DOHH2 (cell line): Measurements from ENCODE around the gene COX17.

ENCODE experiments used
- H3F3A ChIP-seq: fragments of 200-600 bp; sonication (generic), shearing (Covaris generic); 2 replicates; pipeline ENCODE4 v1.6.0; 2016; ENCODE audit warnings: antibody characterized with exemption, mild to moderate bottlenecking; ENCODE audit not compliant: control insufficient read depth, insufficient read depth
- H3K27ac ChIP-seq: fragments of 200-600 bp; sonication (generic); 2 replicates; pipeline ENCODE4 v1.5.1; 2014; ENCODE audit warnings: low read depth, mild to moderate bottlenecking, low read length, moderate library complexity
- H3K27me3 ChIP-seq: fragments of 200-600 bp; sonication (generic); 2 replicates; pipeline ENCODE4 v1.6.1; 2014; ENCODE audit warnings: mild to moderate bottlenecking, low read length, mixed read lengths; ENCODE audit not compliant: control insufficient read depth
- H3K36me3 ChIP-seq: fragments of 200-600 bp; sonication (generic); 2 replicates; pipeline ENCODE4 v1.6.1; 2014; ENCODE audit warnings: mild to moderate bottlenecking, low read length, moderate library complexity, mixed read lengths; ENCODE audit not compliant: control insufficient read depth
- H3K4me1 ChIP-seq: fragments of 200-600 bp; sonication (generic); 2 replicates; pipeline ENCODE4 v1.6.1; 2014; ENCODE audit warnings: mild to moderate bottlenecking, low read length, mixed read lengths; ENCODE audit not compliant: control insufficient read depth
- H3K4me2 ChIP-seq: fragments of 200-600 bp; sonication (generic); 2 replicates; pipeline ENCODE4 v1.6.0; 2014; ENCODE audit warnings: mild to moderate bottlenecking, low read length, moderate library complexity
- H3K4me3 ChIP-seq: fragments of 200-600 bp; sonication (generic); 2 replicates; pipeline ENCODE4 v1.5.1; 2014; ENCODE audit warnings: mild to moderate bottlenecking, low read length, mixed read lengths
- H3K79me2 ChIP-seq: fragments of 200-600 bp; sonication (generic); 2 replicates; pipeline ENCODE4 v1.6.1; 2014; ENCODE audit warnings: mild to moderate bottlenecking, low read length, mixed read lengths; ENCODE audit not compliant: control insufficient read depth
- H3K9me2 ChIP-seq: fragments of 200-600 bp; sonication (generic); replicated peaks from 2 replicates; pipeline ENCODE4 v1.6.1; 2014; ENCODE audit warnings: mild to moderate bottlenecking, low read length, mixed read lengths; ENCODE audit not compliant: control insufficient read depth
- H3K9me3 ChIP-seq: fragments of 200-600 bp; sonication (generic); 2 replicates; pipeline ENCODE4 v1.6.1; 2014; ENCODE audit warnings: antibody characterized with exemption, low read length, mixed read lengths; ENCODE audit not compliant: control insufficient read depth, insufficient read depth
- H4K20me1 ChIP-seq: fragments of 200-600 bp; sonication (generic); 2 replicates; pipeline ENCODE4 v1.6.0; 2014; ENCODE audit warnings: low read depth, mild to moderate bottlenecking, antibody characterized with exemption, low read length, moderate library complexity; ENCODE audit not compliant: control insufficient read depth, insufficient read depth
- CTCF ChIP-seq: fragments of 200-600 bp; sonication (generic); IDR thresholded peaks from one replicate; pipeline ENCODE4 v1.5.1; 2014; ENCODE audit warnings: antibody characterized with exemption, mild to moderate bottlenecking, low read depth, low read length; ENCODE audit not compliant: poor library complexity, severe bottlenecking
- EZH2phosphoT487 ChIP-seq: fragments of 200-600 bp; sonication (generic); IDR thresholded peaks from 2 replicates; pipeline ENCODE4 v1.6.1; 2017; ENCODE audit warnings: borderline replicate concordance, mild to moderate bottlenecking, antibody characterized with exemption, low read length, moderate library complexity, mixed read lengths

Gene COX17

GRCh38 chr3:119628390-119628789 lies 48.8 kb downstream of the COX17 start:
- H3F3A ChIP-seq: no peaks in the 10 kb centered on the region
- no peaks in the 10 kb centered on the region for H3K36me3 ChIP-seq
- no peaks in the 10 kb centered on the region for H3K79me2 ChIP-seq
- H3K4me2 ChIP-seq: no peak overlapping the region
- no peak overlapping the region for H3K4me3 ChIP-seq
- TF ChIP-seq CTCF: no peak
- no peak for TF ChIP-seq EZH2phosphoT487
- H3K27ac ChIP-seq: no peak overlapping the region
- H3K4me1 ChIP-seq: no peaks in the 10 kb centered on the region
- no peaks in the 10 kb centered on the region for H3K9me2 ChIP-seq
- peaks cover 51% of the 10 kb centered on the region for H3K27me3 ChIP-seq
- no peaks in the 10 kb centered on the region for H3K9me3 ChIP-seq
- no peaks in the 10 kb centered on the region for H4K20me1 ChIP-seq

DNA sequence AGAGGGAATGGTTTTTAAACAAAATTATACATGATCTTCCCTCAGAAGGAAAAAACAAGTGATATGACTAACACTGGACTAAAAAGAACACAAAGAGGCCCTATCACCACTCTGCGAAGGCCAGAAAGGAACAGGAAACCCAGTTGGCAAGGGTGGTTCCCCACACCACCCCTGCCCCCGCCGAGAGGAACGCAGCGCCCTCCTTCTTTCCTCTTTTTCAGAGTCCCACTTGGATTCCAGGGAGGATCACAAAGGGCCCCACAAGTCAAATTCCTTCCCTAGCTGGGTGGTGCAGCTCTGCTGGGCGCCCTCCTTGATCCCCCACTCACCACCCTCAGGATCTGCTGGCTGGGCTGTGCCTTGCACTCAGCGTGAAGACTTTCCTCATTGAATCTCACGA lies 49.7 kb downstream of the COX17 start:
- Histone ChIP-seq H4K20me1 (no peaks in the 10 kb centered on the region), H3K4me3 (no peak overlapping the region), H3K36me3 (no peaks in the 10 kb centered on the region), H3F3A (no peaks in the 10 kb centered on the region), H3K9me3 (no peaks in the 10 kb centered on the region), H3K4me1 (no peaks in the 10 kb centered on the region), H3K27me3 (peaks cover 48% of the 10 kb centered on the region), H3K9me2 (no peaks in the 10 kb centered on the region), H3K4me2 (no peak overlapping the region), H3K79me2 (no peaks in the 10 kb centered on the region), H3K27ac (no peak overlapping the region)
- TF ChIP-seq EZH2phosphoT487 (no peak), CTCF (no peak)

- Histone ChIP-seq H3K4me3 (no peak overlapping the region), H3K27me3 (peaks cover 48% of the 10 kb centered on the region), H4K20me1 (no peaks in the 10 kb centered on the region), H3K4me1 (no peaks in the 10 kb centered on the region), H3K9me3 (no peaks in the 10 kb centered on the region), H3F3A (no peaks in the 10 kb centered on the region), H3K9me2 (no peaks in the 10 kb centered on the region), H3K36me3 (no peaks in the 10 kb centered on the region), H3K27ac (no peak overlapping the region), H3K4me2 (no peak overlapping the region), H3K79me2 (no peaks in the 10 kb centered on the region)
- no peak for TF ChIP-seq CTCF
- TF ChIP-seq EZH2phosphoT487: no peak
Measured at GRCh38 chr3:119626196-119626595, 51.0 kb downstream of the COX17 start.
